22Rv1 (cell line): ENCODE data around the gene PRMT7.

Source experiments
- H3K27ac ChIP-seq: fragments of 450-650 bp; 2 replicates; pipeline ENCODE4 v1.5.1; 2017
- ZFX ChIP-seq: fragments of 450-650 bp; IDR thresholded peaks from 2 replicates; pipeline ENCODE4 v1.6.1; 2017; ENCODE audit warnings: antibody characterized with exemption, borderline replicate concordance
- TF ChIP-seq, protein P1 (sequence below): fragments of 450-650 bp; IDR thresholded peaks from 2 replicates; pipeline ENCODE4 v1.5.1; 2017; ENCODE audit warnings: mild to moderate bottlenecking

The PRMT7 gene

DNA sequence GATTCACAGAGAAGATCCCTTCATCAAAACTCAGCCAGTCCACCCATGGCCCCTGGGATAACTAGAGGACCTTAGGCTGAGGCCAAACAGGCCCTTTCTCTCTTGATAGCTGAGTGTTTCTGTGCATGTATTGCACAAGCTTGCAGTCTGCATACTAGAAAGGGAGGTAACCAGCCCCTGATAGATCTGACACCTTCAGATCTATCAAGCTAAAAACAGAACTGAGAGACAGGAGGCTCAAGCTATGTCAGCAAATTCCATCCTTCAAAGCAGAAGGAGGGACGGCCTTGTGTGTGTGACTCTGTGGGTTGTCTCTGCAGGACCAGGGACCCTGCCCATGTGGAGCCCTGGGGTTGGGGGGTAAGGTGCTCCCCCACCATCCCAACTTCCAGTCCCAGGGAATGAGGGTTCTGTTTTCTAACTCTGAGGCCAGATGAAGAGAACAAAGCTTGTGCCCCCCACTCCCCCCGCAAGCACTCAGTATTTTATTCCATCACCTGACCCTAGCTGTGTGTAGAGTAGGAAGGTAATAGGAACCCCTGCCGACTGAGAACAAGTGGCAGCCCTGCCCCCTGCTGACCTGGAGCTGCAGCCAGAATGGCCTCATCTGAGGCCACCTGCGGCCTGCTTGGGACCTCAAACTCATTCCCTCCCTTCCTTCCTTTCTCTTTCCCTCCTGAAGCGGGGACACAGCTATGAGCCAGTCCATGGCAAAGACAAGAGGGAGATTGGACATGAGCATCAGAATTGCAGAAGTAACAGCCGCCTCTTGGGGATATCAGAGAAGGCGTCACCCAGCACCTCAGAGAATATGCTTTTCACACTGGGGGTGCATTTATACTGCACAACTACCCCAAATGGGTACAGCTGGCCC lies 73.7 kb downstream of the PRMT7 start:
- H3K27ac ChIP-seq, result no peak overlapping the region
- no peak for TF ChIP-seq ZFX
- TF ChIP-seq, protein P1, sequence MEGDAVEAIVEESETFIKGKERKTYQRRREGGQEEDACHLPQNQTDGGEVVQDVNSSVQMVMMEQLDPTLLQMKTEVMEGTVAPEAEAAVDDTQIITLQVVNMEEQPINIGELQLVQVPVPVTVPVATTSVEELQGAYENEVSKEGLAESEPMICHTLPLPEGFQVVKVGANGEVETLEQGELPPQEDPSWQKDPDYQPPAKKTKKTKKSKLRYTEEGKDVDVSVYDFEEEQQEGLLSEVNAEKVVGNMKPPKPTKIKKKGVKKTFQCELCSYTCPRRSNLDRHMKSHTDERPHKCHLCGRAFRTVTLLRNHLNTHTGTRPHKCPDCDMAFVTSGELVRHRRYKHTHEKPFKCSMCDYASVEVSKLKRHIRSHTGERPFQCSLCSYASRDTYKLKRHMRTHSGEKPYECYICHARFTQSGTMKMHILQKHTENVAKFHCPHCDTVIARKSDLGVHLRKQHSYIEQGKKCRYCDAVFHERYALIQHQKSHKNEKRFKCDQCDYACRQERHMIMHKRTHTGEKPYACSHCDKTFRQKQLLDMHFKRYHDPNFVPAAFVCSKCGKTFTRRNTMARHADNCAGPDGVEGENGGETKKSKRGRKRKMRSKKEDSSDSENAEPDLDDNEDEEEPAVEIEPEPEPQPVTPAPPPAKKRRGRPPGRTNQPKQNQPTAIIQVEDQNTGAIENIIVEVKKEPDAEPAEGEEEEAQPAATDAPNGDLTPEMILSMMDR, result no peak

DNA sequence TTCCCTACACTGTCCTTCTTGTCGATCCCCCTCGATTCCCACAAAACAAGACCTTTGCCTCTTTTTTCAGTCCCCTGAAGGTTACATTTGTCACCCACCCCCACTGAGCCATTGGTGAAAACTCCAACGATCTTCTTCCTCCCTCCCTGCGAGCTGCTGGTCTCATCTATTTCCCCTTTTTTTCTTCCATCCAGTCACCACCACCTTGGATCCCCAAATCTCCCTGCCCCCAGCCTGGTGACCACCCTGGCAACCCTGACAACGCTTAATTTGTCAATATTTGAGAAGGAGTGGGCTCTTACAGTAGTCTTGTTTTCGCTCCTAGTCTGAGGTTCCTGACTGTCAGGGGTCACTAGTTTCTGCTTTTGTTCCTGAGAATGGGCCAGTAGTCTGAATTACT lies 74.6 kb downstream of the PRMT7 start:
- H3K27ac ChIP-seq, result no peak overlapping the region
- no peak for TF ChIP-seq ZFX
- TF ChIP-seq, protein P1, result no peak

DNA sequence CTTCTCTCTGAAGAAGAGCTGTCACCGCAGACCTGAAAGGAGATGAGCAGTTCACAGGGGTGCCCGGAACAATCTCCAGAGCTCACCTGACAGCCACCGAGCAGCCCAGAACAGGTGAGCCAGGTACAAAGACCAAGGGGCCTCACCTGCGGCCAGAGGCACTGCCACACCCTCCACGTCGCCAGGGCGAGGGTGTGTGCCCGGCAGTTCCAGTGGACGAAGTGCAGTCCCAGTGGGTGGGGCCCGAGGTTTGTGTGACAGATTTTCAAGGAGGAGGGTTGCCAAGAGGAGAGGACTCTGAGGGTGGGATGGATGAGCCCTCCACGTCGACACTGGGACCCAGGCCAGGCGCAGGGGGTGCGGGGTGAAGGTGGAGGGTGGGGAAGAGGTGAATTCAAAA lies 75.8 kb downstream of the PRMT7 start:
- H3K27ac ChIP-seq, result peak overlapping the region; percentile 34; the same call in 1 of the 2 replicates
- TF ChIP-seq, protein P1, result no peak
- no peak for TF ChIP-seq ZFX

DNA sequence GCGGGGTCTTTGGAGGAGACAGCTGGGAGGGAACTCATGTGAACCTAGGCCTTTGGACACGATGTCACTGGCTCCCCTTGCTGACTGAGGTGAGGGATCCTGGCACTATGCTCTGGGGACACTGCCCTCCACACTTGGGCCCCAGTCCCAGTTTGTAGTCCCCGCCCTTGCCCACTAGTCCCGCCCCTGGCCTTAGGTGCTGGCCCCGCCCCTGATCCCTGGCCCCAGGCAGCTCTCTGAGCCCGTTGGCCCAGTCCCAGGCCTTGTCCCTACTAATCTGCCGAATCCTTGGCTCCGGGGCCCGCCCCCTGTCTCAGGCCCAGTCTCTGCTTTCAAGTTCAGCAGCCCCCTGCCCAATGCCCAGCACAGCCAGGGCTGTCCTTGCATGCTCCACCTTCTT lies 76.5 kb downstream of the PRMT7 start:
- peak overlapping the region; percentile 34; the same call in 1 of the 2 replicates for H3K27ac ChIP-seq
- no peak for TF ChIP-seq ZFX
- TF ChIP-seq, protein P1, result no peak

DNA sequence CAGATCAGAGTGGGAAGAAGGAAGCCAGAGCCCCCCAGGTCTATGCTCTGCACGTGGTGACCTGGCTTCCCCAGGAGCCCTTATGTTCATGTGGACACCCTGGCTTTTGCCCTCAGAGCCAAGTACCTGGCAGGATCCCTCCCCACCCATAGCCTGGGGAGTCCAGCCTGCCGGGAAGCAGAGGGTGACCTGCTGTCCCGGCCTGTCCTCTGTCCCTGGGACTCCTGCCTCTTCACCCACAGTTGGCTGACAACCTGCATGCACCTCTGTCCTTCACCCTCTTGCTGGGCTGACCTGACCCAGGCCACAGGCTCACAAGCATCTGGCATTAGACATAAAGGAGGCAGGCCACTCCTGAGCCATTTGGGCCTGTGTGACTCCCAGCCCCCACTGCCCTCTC lies 77.3 kb downstream of the PRMT7 start:
- no peak overlapping the region for H3K27ac ChIP-seq
- TF ChIP-seq ZFX, result no peak
- TF ChIP-seq, protein P1, result no peak

DNA sequence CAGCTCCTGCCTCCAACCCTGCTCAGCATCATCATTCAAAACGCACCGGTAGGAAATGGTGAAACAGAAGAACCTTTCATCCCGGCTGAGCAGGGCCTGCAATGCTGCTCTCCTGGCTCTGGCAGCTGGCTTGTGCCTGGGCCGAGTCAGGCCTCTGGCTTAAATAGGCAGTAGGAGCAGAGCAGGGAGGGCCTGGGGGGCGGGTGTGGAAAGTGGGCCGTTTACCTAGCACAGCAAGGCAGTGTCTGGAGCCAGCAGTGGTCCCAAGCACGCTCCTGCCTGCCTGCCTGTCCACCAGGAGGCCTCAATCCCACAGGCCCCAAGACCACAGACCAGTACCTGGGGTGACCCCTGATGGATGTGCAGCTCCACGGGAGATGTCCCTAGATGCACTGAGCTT lies 78.2 kb downstream of the PRMT7 start:
- TF ChIP-seq ZFX, result no peak
- TF ChIP-seq, protein P1, result no peak
- H3K27ac ChIP-seq, result no peak overlapping the region

DNA sequence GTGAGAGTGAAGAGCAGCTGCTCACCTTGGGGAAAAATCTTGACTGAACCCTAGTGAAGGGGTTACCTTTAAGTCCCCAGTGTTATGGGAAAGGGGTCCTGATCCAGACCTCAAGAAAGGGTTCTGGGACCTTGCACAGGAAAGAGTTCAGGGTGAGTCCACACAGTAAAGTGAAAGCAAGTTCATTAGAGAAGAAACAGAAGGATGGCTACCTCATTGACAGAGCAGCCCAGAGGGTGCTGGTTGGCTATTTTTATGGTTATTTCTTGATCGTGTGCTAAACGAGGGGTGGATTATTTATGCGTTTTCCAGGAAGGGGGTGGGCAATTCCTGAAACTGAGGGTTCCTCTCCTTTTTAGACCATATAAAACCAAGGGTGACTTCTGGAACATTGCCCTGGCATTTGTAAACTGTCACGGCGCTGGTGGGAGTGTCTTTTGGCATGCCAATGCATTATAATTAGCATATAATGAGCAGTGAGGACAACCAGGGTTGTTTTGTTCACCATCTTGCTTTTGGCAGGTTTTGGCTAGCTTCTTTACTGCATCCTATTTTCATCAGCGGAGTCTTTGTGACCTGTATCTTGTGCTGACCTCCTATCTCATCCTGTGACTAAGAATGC lies 79.0 kb downstream of the PRMT7 start:
- no peak overlapping the region for H3K27ac ChIP-seq
- TF ChIP-seq, protein P1, result no peak
- TF ChIP-seq ZFX, result no peak
